SU-DHL-6 (cell line): ENCODE measurements around the gene SLC6A20.

Experiments
- CTCF ChIP-seq: fragments of 200-600 bp; sonication (generic); IDR thresholded peaks from one replicate; pipeline ENCODE4 v1.5.1; 2017; ENCODE audit warnings: antibody characterized with exemption, mild to moderate bottlenecking, low read length, moderate library complexity; ENCODE audit not compliant: insufficient read depth, poor library complexity, severe bottlenecking
- EZH2phosphoT487 ChIP-seq: fragments of 200-600 bp; sonication (generic), shearing (Covaris generic); conservative IDR thresholded peaks from 2 replicates; pipeline ENCODE4 v1.6.1; 2018; ENCODE audit warnings: mild to moderate bottlenecking, antibody characterized with exemption, low read length, moderate library complexity, mixed read lengths

GRCh38 chr3:45756055-45756454 lies 40.3 kb downstream of the SLC6A20 start:
- TF ChIP-seq CTCF (no peak), EZH2phosphoT487 (no peak)
